WTC11 (cell line): Measurements from ENCODE around the gene ASB15.

Experiments used
- ELF4 ChIP-seq: sonication (generic); formaldehyde crosslinking; IDR thresholded peaks from 2 replicates; pipeline ENCODE4 v1.8.1; 2022; ENCODE audit warnings: low read depth, mild to moderate bottlenecking, moderate library complexity, missing genetic modification reagents
- ESRRA ChIP-seq: sonication (generic); formaldehyde crosslinking; IDR thresholded peaks from 2 replicates; pipeline ENCODE4 v1.8.1; 2022; ENCODE audit warnings: mild to moderate bottlenecking, missing genetic modification reagents, borderline replicate concordance
- FOXJ3 ChIP-seq: sonication (generic); formaldehyde crosslinking; IDR thresholded peaks from 2 replicates; pipeline ENCODE4 v1.9.0; 2021; ENCODE audit warnings: missing genetic modification reagents, mild to moderate bottlenecking, borderline replicate concordance
- JAZF1 ChIP-seq: fragments of 250-450 bp; sonication (Bioruptor Pico); IDR thresholded peaks from 2 replicates; pipeline ENCODE4 v1.9.0; 2021; ENCODE audit warnings: moderate library complexity, mild to moderate bottlenecking, inconsistent platforms
- MYBL2 ChIP-seq: sonication (generic); formaldehyde crosslinking; IDR thresholded peaks from 2 replicates; pipeline ENCODE4 v1.8.1; 2023; ENCODE audit warnings: mild to moderate bottlenecking, moderate library complexity, missing genetic modification reagents
- NR1H2 ChIP-seq: sonication (generic); formaldehyde crosslinking; IDR thresholded peaks from 2 replicates; pipeline ENCODE4 v1.9.0; 2021; ENCODE audit warnings: mild to moderate bottlenecking, moderate library complexity, missing genetic modification reagents
- NR3C1 ChIP-seq: sonication (generic); formaldehyde crosslinking; conservative IDR thresholded peaks from 2 replicates; pipeline ENCODE4 v1.8.1; 2023; ENCODE audit warnings: low read depth, mild to moderate bottlenecking, missing genetic modification reagents
- TEAD4 ChIP-seq: sonication (generic); formaldehyde crosslinking; IDR thresholded peaks from 2 replicates; pipeline ENCODE4 v1.8.0; 2022; ENCODE audit warnings: mild to moderate bottlenecking, missing genetic modification reagents
- TF ChIP-seq, protein P1 (sequence below): fragments of 200-600 bp; IDR thresholded peaks from 2 replicates; pipeline ENCODE4 v1.8.0; 2022; ENCODE audit warnings: antibody characterized with exemption
- TF ChIP-seq, protein P2 (sequence below): sonication (generic); formaldehyde crosslinking; IDR thresholded peaks from 2 replicates; pipeline ENCODE4 v1.8.1; 2023; ENCODE audit warnings: mild to moderate bottlenecking, missing genetic modification reagents, borderline replicate concordance
- TF ChIP-seq, protein P3 (sequence below): fragments of 250-450 bp; sonication (Bioruptor Pico); IDR thresholded peaks from 2 replicates; pipeline ENCODE4 v2.1.2; 2022; ENCODE audit warnings: mild to moderate bottlenecking, moderate library complexity

GRCh38 chr7:123665157-123665556 is 63.5 kb downstream of the ASB15 start:
- TF ChIP-seq, protein P1, sequence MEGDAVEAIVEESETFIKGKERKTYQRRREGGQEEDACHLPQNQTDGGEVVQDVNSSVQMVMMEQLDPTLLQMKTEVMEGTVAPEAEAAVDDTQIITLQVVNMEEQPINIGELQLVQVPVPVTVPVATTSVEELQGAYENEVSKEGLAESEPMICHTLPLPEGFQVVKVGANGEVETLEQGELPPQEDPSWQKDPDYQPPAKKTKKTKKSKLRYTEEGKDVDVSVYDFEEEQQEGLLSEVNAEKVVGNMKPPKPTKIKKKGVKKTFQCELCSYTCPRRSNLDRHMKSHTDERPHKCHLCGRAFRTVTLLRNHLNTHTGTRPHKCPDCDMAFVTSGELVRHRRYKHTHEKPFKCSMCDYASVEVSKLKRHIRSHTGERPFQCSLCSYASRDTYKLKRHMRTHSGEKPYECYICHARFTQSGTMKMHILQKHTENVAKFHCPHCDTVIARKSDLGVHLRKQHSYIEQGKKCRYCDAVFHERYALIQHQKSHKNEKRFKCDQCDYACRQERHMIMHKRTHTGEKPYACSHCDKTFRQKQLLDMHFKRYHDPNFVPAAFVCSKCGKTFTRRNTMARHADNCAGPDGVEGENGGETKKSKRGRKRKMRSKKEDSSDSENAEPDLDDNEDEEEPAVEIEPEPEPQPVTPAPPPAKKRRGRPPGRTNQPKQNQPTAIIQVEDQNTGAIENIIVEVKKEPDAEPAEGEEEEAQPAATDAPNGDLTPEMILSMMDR = no peak
- TF ChIP-seq JAZF1 (no peak), ELF4 (no peak), TEAD4 (CRISPR knock-in tag) (no peak), NR3C1 (CRISPR knock-in tag) (no peak), FOXJ3 (no peak), ESRRA (CRISPR knock-in tag) (no peak), MYBL2 (CRISPR knock-in tag) (no peak), NR1H2 (CRISPR knock-in tag) (no peak)
- TF ChIP-seq, protein P2, sequence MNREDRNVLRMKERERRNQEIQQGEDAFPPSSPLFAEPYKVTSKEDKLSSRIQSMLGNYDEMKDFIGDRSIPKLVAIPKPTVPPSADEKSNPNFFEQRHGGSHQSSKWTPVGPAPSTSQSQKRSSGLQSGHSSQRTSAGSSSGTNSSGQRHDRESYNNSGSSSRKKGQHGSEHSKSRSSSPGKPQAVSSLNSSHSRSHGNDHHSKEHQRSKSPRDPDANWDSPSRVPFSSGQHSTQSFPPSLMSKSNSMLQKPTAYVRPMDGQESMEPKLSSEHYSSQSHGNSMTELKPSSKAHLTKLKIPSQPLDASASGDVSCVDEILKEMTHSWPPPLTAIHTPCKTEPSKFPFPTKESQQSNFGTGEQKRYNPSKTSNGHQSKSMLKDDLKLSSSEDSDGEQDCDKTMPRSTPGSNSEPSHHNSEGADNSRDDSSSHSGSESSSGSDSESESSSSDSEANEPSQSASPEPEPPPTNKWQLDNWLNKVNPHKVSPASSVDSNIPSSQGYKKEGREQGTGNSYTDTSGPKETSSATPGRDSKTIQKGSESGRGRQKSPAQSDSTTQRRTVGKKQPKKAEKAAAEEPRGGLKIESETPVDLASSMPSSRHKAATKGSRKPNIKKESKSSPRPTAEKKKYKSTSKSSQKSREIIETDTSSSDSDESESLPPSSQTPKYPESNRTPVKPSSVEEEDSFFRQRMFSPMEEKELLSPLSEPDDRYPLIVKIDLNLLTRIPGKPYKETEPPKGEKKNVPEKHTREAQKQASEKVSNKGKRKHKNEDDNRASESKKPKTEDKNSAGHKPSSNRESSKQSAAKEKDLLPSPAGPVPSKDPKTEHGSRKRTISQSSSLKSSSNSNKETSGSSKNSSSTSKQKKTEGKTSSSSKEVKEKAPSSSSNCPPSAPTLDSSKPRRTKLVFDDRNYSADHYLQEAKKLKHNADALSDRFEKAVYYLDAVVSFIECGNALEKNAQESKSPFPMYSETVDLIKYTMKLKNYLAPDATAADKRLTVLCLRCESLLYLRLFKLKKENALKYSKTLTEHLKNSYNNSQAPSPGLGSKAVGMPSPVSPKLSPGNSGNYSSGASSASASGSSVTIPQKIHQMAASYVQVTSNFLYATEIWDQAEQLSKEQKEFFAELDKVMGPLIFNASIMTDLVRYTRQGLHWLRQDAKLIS (CRISPR knock-in tag) = no peak
- TF ChIP-seq, protein P3, sequence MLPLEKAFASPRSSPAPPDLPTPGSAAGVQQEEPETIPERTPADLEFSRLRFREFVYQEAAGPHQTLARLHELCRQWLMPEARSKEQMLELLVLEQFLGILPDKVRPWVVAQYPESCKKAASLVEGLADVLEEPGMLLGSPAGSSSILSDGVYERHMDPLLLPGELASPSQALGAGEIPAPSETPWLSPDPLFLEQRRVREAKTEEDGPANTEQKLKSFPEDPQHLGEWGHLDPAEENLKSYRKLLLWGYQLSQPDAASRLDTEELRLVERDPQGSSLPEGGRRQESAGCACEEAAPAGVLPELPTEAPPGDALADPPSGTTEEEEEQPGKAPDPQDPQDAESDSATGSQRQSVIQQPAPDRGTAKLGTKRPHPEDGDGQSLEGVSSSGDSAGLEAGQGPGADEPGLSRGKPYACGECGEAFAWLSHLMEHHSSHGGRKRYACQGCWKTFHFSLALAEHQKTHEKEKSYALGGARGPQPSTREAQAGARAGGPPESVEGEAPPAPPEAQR = no peak
